Mononuclear cell (primary cell): ENCODE results near the gene LEMD1. TPM values are rescaled to one million over a fixed set of nuclear protein-coding genes. Genes with fewer than 3 reads are reported as not detected.

Experiments
- H3K27me3 ChIP-seq: 2 replicates; pipeline ENCODE4 v1.6.0; 2011; ENCODE audit warnings: low read length, control low read depth; ENCODE audit not compliant: insufficient read depth
- H3K4me1 ChIP-seq: 2 replicates; pipeline ENCODE4 v1.5.1; 2011; ENCODE audit warnings: mild to moderate bottlenecking, low read length, control low read depth; ENCODE audit not compliant: insufficient read depth
- H3K4me3 ChIP-seq: 2 replicates; pipeline ENCODE4 v1.5.1; 2011; ENCODE audit warnings: mild to moderate bottlenecking, low read length, moderate library complexity
- H3K9me3 ChIP-seq: 2 replicates; pipeline ENCODE4 v1.5.1; 2011; ENCODE audit warnings: low read depth, mild to moderate bottlenecking, control low read depth, low read length
- total RNA-seq: library from RNA; depleted of rRNA; stranded (reverse); fragments of >200 nt; gene quantifications from one replicate; pipeline ENCODE4 v1.2.3, GENCODE V29; 2012

Gene LEMD1
- total RNA-seq, 1 donor: 0.31 TPM

DNA sequence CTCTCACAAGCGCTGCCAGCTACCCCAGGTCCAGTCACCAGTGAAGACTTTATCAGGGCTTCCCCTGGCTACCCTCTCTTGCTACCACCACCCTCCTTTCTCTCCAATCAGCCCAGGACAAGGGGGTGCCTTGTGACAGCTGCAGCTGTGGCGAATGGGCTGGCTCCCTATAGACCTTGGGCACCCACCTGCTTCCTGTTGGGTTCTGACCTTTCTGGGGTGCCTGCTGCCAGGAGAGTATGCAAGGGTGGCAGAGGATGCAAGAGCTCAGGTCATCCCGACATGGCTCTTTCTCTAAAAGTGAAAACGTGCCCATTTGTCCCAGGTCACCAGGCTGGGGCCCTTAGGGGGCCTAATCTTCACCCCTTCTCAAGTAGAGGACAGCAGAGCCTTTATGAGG, 71.7 kb downstream of the LEMD1 start:
- peaks cover 17% of the 10 kb centered on the region for H3K27me3 ChIP-seq
- no peaks in the 10 kb centered on the region for H3K9me3 ChIP-seq
- H3K4me1 ChIP-seq: peaks cover 18% of the 10 kb centered on the region
- no peak overlapping the region for H3K4me3 ChIP-seq

DNA sequence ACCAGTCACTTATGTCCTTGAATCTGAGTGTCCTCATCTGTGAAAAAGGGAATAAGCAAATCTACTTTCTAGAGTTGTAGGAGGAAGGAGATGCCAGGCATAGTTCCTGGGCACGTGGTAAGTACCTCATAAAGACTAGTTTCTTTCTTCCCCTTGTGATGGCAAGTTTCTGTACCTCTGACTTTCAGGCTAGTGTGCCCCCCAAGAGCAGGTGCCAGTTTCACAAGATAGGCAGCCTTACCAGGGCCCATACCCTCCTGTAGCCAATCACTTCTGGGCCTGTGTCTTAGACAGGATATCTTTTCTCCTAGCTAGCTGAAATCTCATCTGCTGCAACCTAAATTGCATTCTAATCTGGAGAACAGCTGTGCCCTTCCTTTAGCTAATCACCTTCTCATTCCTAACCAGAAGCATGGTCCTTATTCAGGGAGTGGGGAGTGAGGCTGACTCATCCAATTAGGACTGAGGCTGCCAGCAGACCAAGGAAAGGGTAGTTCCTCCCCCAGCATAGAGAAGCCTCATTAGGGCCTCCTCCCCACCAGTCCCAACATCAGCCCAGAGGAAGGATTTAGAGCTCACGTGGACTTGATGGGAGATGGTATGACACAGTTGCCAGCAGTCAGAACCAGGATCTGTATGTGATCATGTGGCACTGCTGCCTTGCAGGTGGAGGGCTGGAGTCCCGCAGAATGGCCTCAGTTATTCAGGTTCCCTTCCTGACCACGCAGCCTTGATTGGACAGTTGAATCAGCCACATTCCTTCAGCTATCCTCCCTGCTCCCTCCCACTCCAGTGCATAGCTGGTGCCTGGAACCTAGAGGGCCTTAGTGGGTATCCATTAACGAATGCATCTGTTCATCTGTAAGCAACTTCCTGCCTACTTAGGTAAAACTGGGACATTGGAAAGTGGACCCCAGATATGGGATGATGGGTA, 73.0 kb downstream of the LEMD1 start:
- Histone ChIP-seq H3K4me1 (peaks cover 27% of the 10 kb centered on the region), H3K27me3 (peaks cover 28% of the 10 kb centered on the region), H3K9me3 (no peaks in the 10 kb centered on the region), H3K4me3 (no peak overlapping the region)

DNA sequence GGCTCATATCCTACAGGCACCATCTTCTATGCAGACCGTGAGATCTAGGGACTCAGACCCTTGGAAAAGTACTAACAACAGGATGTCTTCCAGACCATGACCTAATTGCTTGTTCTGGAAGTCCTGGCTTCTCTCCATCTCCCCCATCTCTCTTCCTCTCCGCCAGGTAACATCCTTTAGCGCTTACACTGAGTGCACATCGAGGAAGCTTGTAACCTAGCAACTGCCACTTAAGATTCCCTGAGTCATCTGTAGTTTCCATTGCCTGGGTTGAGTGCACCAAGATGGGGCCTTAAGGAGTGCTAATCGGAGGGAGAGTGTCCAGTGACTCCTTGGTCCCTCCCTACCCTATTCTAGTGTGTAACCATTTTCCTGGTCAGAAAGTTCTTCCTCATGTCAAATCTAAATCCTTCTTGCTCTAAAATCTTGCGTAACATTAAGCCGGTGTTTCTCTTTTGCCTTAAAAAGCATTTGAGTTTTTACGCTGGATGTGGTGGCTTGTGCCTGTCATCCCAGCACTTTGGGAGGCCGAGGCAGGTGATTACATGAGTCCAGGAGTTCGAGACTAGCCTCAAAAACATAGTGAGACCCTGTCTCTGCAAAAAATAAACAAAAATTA, 74.8 kb downstream of the LEMD1 start:
- no peaks in the 10 kb centered on the region for H3K9me3 ChIP-seq
- peaks cover 43% of the 10 kb centered on the region for H3K27me3 ChIP-seq
- H3K4me1 ChIP-seq: peaks cover 34% of the 10 kb centered on the region
- no peak overlapping the region for H3K4me3 ChIP-seq

DNA sequence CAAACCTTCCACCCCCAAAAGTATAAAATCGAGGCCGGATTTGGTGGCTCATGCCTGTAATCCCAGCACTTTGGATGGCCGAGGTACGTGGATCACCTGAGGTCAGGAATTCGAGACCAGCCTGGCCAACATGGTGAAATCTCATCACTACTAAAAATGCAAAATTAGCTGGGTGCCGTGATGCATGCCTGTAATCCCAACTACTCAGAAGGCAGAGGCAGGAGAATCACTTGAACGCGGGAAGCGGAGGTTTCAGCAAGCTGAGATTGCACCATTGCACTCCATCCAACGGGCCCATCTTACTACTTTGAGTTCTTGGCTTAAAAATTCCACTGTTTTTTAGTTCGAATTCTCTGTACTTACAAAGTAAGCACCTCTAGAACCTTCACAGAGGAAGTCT, 76.1 kb downstream of the LEMD1 start:
- Histone ChIP-seq H3K9me3 (no peaks in the 10 kb centered on the region), H3K4me3 (no peak overlapping the region), H3K27me3 (peaks cover 43% of the 10 kb centered on the region), H3K4me1 (peaks cover 34% of the 10 kb centered on the region)

DNA sequence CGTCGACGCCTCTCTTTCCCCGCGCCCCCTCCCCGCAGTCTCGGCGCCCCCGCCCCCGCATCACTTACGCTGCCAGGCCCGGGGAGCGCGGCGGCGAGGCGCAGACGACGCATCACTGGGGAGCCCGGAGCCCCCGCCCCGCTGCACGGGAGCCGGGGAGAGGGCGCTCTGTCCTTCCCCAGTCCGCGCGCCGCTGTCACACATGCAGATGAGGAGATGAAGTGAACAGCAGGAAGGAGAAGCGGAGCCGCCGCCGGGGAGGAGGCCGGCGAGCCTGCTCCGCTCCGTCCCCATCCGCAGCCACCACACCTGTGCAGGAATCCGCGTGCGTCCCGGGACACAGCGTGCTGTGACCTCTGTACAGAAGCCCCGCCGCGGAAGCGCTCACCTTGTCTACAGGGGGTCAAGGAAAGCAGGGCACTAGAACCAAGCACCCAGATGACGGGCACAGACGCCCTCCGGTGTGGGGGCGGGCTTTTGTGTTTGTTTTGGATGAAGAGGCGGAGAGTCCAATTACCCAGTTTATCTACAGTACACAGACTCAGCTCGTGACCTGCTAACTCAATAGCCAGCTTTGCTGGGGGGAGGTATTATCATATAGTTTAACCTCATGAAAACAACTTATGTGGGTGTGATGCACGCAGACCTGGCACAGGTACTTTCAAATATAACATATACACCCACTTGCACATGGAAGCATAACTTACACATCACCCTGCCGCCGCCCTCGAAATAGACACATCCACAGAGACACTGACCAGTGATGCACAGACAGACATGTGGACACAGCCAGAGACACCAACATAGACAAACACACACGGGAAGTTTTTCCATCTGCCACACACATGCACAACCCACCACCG, 77.6 kb downstream of the LEMD1 start:
- H3K4me1 ChIP-seq: peaks cover 30% of the 10 kb centered on the region
- no peak overlapping the region for H3K4me3 ChIP-seq
- H3K9me3 ChIP-seq: no peaks in the 10 kb centered on the region
- peaks cover 43% of the 10 kb centered on the region for H3K27me3 ChIP-seq

DNA sequence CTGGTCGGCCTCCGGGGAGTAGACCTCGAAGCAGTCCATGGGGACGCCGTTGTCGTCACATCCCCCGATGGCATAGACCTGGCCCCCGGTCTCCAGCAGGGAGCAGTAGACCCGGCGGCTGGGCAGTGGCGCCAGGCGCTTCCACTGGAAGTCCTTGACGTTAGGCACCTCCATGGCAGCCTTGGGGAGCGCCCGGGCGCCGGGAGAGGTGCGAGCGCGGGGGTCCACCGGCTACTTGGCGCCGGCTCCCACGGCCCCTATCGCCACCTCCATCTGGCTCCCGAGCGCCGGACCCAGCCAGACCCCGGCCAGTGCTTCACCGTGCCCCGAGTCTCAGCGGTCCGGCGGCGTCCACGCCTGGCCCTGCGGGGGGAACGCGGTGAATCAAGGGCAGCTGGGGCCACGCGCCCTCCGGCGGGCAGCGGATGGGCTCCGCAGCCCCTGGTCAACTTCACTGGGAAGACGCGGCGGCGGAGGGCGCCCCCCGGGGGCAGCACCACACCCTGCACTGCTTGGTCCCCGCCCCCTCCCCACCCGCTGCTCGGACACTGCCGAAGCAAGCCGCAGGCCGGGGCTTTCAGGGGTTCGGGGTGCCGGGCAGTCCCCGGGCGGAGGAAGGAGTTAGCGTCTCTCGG, 78.3 kb downstream of the LEMD1 start:
- Histone ChIP-seq H3K4me1 (peaks cover 22% of the 10 kb centered on the region), H3K27me3 (peaks cover 43% of the 10 kb centered on the region), H3K4me3 (no peak overlapping the region), H3K9me3 (no peaks in the 10 kb centered on the region)

DNA sequence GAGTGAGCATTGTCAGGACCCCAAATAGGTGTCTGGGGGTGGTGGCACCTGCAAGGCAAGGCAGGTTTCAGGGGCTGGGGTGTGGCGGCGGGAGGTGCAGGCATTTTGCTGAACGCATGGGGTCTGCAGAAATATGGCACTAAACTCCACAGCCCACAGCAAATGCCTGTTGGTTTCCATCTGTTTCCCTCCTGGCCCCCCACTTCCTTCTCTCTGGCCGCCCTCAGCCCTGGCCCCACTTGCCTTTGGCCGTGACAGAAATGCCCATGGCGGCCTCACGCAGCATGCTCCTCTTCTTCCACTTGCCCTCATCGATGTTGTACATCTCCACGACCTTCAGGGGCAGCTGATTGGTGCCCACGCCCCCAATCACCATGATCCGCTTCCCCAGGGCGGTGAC, 78.9 kb downstream of the LEMD1 start:
- H3K27me3 ChIP-seq: peaks cover 43% of the 10 kb centered on the region

DNA sequence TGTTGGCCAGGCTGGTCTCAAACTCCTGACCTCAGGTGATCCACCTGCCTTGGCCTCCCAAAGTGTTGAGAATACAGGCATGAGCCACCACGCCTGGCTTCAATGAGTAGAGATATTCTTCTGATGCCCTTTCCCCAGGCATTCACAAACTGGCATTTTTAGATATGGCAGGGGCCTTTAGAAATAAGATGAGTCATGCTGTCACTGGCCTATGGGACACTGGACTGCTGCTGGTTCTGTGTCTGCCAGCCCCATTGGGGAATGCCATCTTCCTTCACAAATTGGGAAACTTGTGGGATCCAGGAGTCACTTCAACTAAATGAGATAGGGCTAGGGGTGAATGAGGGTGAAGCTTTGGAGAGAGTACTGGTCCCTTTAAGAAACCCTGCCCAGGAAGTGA, 81.2 kb downstream of the LEMD1 start:
- H3K9me3 ChIP-seq: no peaks in the 10 kb centered on the region
- no peak overlapping the region for H3K4me3 ChIP-seq
- peaks cover 30% of the 10 kb centered on the region for H3K27me3 ChIP-seq
- H3K4me1 ChIP-seq: peaks cover 16% of the 10 kb centered on the region

More for the DNA sequence above, 78.9 kb downstream of the LEMD1 start:
- Histone ChIP-seq H3K4me3 (no peak overlapping the region), H3K9me3 (no peaks in the 10 kb centered on the region), H3K4me1 (peaks cover 17% of the 10 kb centered on the region)

DNA sequence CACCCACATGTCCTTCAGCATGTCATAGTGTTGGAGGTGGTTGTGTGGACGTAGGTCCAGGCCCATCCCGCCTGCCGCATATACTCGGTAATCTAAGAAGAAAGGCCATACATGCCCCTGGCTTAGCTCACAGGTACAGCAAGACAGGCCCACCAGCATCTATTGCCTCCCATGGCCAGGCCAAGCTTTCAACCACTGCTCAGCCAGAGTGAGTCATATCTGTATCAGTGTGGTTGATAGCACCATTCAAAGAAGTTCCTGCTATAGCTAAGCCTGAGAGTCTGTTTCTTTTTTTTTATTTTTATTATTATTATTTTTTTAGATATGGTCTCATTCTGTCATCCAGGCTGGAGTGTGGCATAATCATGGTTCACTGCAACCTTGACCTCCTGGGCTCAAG, 82.1 kb downstream of the LEMD1 start:
- Histone ChIP-seq H3K27me3 (peaks cover 21% of the 10 kb centered on the region), H3K9me3 (no peaks in the 10 kb centered on the region), H3K4me3 (no peak overlapping the region), H3K4me1 (peaks cover 14% of the 10 kb centered on the region)

DNA sequence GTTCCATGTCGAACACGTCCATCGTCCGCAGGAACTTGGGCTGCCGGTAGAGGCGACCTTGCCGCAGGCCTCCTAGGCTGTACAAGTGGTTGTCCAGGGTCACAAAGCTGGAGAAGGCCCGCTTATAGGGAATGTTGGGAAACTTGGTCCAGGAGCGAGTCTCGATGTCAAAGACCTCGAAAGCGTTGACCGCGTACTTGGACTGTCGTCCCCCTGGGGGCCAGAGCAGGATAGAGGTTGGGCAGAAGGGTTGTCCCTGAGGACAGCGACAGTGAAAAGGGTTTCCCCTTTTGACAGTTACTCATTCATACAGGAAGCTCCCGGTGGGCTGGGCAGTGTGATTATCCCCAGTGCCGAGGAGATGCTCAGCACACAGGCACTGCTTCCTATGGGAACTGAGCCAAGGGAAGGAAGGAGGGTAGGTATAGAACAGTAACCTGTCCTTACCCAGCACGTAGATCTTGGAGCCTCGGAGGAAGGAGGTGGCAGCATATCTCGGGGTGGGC, 82.6 kb downstream of the LEMD1 start:
- Histone ChIP-seq H3K9me3 (no peaks in the 10 kb centered on the region), H3K27me3 (peaks cover 17% of the 10 kb centered on the region), H3K4me3 (no peak overlapping the region), H3K4me1 (peaks cover 9% of the 10 kb centered on the region)

DNA sequence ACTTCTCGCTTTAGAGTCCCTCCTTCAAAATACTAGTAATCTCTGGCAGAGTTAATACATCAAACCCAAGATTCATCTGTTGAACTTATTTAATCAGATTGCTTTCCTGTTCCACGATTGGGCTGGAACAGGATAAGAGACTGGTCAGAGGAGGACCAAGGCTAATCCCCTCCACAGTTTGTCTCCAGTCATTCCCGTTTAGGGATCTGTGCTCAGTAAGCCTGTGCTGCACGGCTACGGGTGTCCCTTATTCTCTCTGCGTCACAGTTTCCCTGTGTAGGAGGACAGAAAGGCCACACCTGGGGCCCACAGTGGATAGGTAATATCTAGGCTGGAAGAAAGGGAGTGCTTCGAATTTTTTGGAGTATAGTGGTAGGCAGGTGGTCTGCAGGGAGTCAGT, 83.8 kb downstream of the LEMD1 start:
- no peak overlapping the region for H3K4me3 ChIP-seq
- H3K27me3 ChIP-seq: peaks cover 8% of the 10 kb centered on the region
- no peaks in the 10 kb centered on the region for H3K4me1 ChIP-seq
- no peaks in the 10 kb centered on the region for H3K9me3 ChIP-seq

DNA sequence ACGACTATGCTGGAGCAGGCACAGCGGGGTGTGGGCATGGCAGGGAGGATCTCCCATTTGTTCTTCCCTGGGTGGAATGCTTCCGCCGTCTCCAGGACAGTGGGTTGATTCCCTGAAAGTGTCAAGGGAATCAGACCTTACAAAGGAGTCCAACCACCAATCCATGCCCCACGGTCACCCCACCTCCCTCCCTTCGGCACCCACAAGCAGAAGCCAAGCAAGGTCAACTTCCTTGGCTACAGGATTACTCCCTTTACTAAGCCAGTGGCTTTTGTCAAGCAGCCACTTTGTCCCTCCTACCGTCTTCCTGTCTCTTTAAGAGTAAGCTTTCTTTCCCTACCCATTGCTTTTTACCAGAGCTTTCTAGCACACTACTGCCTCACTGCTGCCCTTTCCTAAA, 84.4 kb downstream of the LEMD1 start:
- H3K9me3 ChIP-seq: no peaks in the 10 kb centered on the region
- H3K27me3 ChIP-seq: peaks cover 4% of the 10 kb centered on the region
- H3K4me1 ChIP-seq: no peaks in the 10 kb centered on the region
- no peak overlapping the region for H3K4me3 ChIP-seq

DNA sequence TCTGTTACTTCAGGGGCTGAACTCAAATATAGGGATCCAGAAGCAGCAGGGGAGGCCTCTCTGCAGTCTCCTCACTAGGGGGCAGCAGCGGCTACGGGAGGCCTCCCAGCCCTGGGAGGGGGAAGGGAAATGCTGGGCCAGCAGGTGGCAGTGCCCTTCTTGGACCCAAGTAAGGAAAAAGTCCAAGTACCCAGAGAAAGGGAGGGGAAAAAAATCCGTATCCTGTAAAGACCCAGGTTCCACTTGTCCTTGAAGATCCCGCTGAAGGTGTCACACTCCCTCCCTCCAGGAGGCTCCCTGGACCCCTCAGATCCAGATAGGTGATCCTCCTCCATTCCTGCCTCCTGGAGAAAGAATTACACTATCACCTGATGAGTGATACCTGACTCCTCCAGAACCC, 86.2 kb downstream of the LEMD1 start:
- no peaks in the 10 kb centered on the region for H3K9me3 ChIP-seq
- no peaks in the 10 kb centered on the region for H3K4me1 ChIP-seq

DNA sequence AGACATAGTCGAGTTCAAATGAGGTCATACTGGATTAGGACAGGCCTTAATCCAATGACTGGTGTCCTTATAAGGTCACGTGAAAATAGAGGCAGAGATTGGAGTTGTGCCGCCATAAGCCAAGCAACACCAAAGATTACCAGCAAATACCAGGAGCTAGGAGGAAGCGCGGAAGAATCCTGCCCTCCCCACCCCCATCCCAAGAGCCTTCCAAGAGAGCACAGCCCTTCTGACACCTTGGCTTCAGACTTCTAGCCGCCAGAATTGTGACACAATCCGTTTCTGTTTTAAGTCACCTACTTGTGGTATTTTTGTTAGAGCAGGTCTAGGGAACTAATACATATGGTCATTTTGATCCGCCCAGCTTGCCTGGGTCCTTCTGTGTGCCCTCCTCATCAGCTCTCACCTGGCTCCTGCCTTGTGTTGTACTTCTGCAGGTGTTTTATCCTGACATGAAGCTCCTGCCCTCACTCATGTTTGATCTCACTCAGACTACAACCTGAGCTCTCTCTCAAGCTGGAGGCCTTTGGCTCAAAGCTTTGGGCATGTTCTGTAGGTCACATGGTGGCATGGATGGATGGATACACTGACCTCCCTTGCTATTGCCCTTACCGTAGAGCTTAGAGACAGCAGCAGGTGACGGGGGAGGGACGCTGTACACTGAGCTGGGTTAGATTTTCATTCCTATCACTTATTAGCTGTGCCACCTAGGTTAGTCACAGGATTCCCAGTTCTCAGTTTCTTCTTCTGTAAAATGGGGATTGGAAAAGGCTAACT, 89.7 kb downstream of the LEMD1 start:
- Histone ChIP-seq H3K4me3 (no peak overlapping the region), H3K27me3 (no peaks in the 10 kb centered on the region), H3K9me3 (no peaks in the 10 kb centered on the region), H3K4me1 (no peaks in the 10 kb centered on the region)

More for the DNA sequence above, 86.2 kb downstream of the LEMD1 start:
- no peaks in the 10 kb centered on the region for H3K27me3 ChIP-seq
- no peak overlapping the region for H3K4me3 ChIP-seq
